GM19468 (cell line): ENCODE measurements around the gene GPRIN1.

Experiments used
- ATAC-seq: cut with Tn5 transposase; IDR thresholded peaks from one replicate; pipeline ENCODE4 v1.9.1; 2021; ENCODE audit warnings: mild to moderate bottlenecking, moderate library complexity, moderate number of reproducible peaks; ENCODE audit not compliant: unreplicated experiment; ENCODE audit errors: extremely low read depth

Gene GPRIN1

GRCh38 chr5:176609724-176610434, at the start of gene GPRIN1:
GPRIN1 (minus strand) TSS chr5:176610156; CDS start chr5:176599834, 10,322 bp downstream.
- ATAC-seq = peak; percentile 30

DNA sequence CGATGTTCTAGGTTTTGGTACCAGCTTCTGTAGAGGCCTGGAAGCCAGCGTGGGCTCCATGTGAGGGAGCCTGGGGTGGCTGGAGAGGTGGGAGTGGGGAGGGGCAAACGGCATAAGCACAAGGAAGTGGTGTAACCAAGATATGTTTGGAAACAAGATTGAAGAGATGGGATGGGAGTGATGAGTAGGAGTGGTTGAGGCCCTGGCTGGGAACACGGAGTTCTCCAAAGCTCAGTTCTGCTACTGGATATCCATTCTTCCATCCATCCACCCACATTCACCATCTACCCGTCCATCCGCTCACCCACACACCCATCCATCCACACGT, 49.5 kb upstream of the GPRIN1 start:
- ATAC-seq = no peak

GRCh38 chr5:176658817-176659511, 49.0 kb upstream of the GPRIN1 start:
- ATAC-seq = no peak

- no peak for ATAC-seq
Observed at GRCh38 chr5:176658007-176658599, 48.1 kb upstream of the GPRIN1 start.

DNA sequence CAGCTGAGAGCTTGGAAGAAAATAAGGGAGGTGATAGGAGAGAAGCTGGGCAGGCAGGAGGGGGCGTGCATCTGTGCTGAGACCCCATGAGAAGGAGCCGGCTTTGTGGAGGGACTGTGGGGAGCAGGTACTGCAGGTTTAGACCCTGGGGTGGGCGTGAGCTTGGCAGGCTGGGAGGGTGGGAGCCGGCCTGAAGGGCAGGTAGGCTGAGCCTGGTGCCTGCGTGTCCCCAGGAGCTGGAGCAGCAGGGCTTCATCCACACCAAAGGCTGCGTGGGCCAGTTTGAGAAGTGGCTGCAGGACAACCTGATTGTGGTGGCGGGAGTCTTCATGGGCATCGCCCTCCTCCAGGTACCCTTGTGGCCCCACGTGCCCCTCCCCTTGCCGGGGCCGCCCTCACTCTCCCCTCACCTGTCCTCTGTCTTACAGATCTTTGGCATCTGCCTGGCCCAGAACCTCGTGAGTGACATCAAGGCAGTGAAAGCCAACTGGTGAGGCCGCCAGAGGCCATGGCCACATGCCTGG, 46.6 kb upstream of the GPRIN1 start:
- ATAC-seq = no peak

DNA sequence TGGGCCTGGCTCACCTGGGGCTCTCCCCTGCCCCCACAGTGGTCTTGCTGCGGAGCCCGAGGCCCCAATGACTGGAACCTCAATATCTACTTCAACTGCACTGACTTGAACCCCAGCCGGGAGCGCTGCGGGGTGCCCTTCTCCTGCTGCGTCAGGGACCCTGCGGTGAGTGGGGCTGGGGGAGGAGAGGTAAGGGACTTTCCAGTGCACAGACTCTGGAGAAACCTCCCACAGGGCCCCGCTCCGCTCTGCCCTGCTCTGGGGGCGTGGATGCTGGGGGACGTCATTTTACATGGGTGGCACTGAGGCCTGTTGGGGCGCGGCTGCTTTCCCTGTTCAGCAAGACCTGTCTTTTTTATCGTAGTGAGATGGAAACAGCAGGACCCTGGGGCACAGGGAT, 44.9 kb upstream of the GPRIN1 start:
- no peak for ATAC-seq

DNA sequence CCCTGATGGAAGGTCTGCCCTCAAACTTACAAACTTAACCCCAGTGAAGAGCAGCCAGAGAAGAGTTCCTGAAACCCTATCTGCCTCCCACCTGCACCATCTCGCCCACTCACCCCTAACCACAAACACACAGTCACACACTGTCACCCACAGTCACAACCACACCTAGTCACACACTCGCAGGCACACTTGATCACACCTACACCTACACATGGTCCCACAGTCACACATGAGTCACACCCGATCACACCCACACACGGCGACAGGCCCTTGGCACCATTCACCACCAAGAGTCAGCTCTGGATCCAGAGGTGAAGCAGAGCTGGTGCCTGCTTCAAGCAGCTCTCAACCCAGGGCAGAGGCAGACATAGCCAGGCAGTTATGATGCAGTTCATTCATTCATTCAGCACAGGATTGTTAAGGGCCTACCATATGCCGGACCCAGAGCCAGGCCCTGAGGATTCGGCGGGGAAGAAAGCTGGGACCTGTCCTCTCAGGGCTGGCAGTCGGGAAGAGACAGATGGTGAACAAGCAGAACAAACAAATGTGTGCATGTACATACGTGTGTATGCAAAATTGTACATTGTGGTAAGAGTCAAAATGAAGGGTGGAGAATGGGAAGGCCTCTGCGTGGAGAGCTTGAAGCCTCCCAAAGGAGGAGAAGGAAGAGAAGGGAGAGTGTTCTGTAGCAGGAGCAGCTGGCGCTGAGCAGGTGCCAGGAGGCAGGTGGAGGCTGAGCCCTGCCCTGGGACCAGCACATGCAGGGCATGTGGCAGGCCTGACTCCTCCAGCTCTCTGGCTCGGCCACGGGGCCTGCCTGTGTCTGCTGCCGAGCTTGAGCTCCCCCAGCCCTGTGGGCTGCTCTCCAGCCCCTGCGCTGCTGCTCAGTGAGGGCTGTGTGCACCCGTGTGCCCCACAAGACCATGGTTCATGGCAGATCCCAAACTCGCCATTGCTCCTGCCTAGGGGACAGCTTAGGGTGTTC, 43.7 kb upstream of the GPRIN1 start:
- no peak for ATAC-seq

GRCh38 chr5:176652136-176652535, 42.2 kb upstream of the GPRIN1 start:
- ATAC-seq = no peak

DNA sequence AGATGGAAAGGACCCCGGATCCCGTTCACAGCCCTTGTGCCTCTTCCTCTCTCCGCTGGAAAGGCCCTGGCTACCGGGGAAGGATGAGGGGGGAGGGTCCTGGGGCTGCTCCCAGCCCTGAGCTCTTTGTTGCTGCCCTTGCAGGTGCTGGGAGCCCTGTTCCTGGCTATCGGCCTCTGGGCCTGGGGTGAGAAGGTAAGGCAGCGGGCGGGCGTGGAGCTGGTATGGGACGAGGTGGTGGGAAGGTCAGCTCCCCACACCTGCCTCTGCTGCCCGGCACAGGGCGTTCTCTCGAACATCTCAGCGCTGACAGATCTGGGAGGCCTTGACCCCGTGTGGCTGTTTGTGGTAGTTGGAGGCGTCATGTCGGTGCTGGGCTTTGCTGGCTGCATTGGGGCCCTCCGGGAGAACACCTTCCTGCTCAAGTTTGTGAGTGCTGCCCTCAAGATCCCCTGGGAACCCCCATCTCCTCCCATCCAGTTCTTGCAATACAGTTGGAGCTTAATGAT, 41.6 kb upstream of the GPRIN1 start:
- ATAC-seq = no peak

DNA sequence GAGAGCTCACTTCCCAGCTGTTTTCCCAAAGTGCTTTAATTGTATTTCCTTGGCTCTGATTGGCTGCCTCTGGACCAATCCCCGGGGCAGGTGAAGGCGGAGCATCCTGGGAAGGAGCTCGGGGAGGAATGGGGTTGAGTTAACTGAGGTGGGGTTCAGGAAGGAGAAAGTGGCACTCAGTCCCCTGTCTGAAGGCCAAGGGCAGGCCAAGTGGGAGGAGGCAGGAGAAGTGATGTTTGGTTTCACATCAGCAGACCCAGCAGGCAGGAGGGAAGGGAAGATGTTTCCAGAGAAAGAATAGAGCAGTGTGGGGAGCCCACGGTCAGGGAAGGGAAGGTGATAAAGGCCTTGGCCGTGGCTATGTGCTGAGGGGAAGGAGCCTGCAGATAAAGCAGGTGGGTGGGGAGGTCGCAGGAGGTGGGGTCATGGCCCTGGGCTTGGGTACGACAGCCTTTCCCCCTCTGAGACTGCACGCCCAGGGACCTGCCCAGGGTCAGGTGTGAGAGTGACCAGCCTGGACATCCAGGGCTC, 40.5 kb upstream of the GPRIN1 start:
- no peak for ATAC-seq

GRCh38 chr5:176648474-176649194, 38.7 kb upstream of the GPRIN1 start:
- no peak for ATAC-seq

DNA sequence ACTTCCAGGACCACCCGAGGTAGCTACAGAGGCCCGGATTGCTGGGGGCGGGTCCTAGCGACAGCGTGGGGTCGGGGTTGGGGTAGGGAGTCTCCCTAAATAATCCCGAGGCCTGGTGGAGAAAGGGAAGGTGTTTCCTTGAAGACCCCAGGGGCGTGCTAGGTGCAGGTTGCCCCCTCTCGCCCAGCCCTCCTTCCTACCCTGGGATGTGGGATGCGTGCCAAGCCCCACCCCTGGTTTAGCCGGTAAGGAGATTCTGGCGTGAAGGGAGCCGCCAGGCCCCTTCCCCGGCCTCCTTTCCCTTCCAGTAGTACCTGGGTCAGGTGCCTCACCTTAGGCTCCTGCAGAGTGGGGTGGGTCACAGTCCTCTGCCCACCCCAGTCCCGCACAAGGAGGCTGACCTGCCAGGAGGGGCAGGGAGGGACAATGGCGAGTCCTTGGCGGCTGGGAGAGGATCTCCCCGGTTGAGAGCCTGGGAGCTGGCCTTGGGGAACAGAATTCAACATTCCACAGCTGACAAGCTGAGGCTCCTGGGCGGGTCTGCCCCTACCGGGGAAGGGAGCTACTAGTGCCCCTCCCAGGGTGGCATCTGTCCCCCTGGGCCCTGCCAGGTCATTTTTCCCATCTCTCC, 38.0 kb upstream of the GPRIN1 start:
- ATAC-seq = no peak

DNA sequence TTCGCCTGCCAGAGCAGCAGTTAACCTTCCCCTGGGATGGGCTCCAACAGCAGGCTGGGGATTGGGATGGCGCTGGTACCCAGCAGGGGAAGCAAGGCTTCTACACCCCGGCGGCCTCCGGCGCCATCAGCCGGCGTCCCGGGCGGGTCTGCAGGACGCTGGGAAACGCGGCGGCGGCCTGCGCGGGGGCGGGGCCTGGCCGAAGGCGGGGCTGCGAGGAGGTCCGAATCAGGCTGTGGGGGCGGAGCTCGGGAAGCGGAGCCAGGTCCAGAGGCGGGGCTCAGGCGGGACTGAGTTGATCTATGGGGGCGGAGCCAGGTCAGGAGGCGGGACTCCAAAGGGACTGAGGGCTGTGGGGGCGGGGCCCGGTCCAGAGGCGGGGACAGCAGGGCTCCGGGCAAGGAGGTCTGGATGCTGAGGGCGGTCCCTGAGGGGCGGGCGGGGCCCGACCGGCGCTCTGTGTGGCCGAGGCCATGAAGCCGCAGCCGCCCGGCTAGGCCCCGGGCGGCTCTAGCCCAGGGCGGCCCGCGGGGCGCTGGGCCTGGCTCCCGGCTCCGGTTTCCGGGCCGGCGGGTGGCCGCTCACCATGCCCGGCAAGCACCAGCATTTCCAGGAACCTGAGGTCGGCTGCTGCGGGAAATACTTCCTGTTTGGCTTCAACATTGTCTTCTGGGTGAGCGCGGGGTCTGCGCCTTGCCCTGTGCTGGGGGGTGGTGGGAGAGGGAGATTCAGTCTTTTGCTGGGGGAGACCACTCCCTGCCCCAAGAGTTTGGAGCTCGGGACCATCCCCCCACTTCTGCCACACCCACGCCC, 37.3 kb upstream of the GPRIN1 start, which contains the start of gene TSPAN17:
Gene TSPAN17 (plus strand): TSS at position 455 of the 813 bp plus-strand sequence. CDS start 132 bp downstream, at position 587.
- ATAC-seq = peak; percentile 87

DNA sequence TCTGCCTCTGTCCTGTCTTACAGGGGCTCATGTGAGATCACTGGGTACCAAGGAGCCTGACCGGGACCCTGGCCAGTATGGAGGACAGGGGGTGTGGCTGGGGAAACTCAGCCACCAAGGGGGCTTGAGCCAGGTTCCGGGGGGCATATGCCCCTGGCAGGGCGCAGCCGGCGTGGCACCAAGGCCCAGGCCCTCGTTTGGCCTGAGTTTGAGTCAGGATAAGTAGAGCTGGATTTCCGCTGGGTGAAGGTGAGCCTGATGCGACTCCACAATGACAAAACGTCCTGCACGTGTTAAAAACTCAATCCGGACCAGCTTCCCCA, 36.7 kb upstream of the GPRIN1 start:
- no peak for ATAC-seq

- no peak for ATAC-seq
Observed at GRCh38 chr5:176646049-176646706, 36.2 kb upstream of the GPRIN1 start.

- ATAC-seq = no peak
Observed at GRCh38 chr5:176644878-176645670, 35.1 kb upstream of the GPRIN1 start.

DNA sequence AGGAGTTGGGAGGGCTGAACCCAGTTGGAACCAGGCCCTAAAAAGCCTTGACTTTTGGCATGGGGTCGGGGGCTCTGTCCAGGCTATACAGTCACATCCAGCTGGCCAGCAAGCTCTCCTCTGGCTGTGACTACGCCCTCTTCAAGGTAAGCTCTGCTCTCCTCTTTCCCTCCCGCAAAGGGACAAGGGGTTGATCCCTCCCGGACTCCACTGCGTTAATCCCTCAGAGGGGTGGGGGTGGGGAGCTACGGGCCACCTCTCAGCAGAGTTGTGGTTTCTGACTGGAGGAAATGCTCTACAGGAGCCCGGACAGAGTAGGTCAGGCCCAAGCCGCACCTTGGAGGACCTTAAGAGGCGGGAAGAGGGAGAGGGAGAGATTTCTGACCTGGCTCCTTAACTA, 34.3 kb upstream of the GPRIN1 start:
- no peak for ATAC-seq
